ENCODE results near the gene ALDH1A1.

DNA sequence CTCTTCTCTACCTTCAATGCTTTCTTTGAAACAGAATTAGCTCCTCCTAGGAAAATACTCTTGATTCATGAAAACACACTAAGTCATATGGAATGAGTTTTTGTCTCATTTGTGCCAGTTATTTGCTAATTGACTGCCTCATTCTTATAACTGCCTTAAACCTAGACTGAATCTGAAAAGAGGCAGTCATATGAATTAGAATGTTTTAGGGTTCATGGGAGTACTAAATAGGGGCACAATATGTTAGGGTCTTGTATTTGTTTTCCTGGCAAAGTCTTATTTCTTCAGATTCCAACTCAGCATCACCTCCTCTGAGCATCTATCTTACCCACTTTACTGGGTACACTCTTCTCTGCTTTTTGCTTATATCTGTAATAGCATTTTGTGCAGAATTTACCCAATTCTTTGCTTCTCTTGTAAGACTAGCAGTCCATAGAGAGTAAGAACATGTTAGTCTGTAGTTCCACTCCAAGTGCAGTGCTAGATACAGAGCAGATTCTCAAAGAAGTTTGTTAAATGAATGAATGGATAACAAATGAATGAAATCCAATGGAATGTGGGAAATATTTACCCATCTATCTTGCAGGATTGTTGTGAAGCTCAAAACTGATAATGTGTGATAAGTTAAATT is 43.9 kb upstream of the ALDH1A1 start:
- no peak for TF ChIP-seq FOXP2 (optimal IDR thresholded peaks at IDR 0.05; ENCODE audit: borderline replicate concordance, extremely low read depth, extremely low read length, insufficient read depth)
- no peak for TF ChIP-seq TAF1 (IDR thresholded peaks at IDR 0.05; ENCODE audit: borderline replicate concordance, insufficient read depth, low read length)
- TF ChIP-seq POLR2AphosphoS5 (IDR thresholded peaks at IDR 0.05; ENCODE audit: low read depth, low read length), result no peak
